GM13977 (cell line): ENCODE measurements around the gene UQCC3.
A peak's percentile ranks its signal among the peaks of the same experiment; 100 is the strongest.
"Not testable (repeated sequence)": the region's sequence is repeated elsewhere in the genome, so short reads cannot be mapped to it uniquely, and the experiment has no call there.

Experiments
- DNase-seq: peaks from one replicate; pipeline ENCODE4 v3.0.0; 2012; ENCODE audit warnings: low spot score
- CTCF ChIP-seq: IDR thresholded peaks from 2 replicates; pipeline ENCODE4 v1.5.1; 2012; ENCODE audit warnings: mild to moderate bottlenecking, control low read depth; ENCODE audit not compliant: insufficient read depth; ENCODE audit errors: extremely low read depth, missing control alignments
- in situ Hi-C: fragments of 300-500 bp; cut with MboI; formaldehyde crosslinking; loops from one replicate; pipeline ENCODE4 v1.12.0; 2022; ENCODE audit warnings: low sequenced_read_pairs, low pct_unique_long_range_greater_than_20kb, mixed read lengths, inconsistent platforms; ENCODE audit not compliant: unreplicated experiment

UQCC3 gene

GRCh38 chr11:62682518-62682917 is 11.0 kb downstream of the UQCC3 start:
- in situ Hi-C loops, result no loop called here
- DNase-seq, result no peak
- TF ChIP-seq CTCF, result no peak

- DNase-seq, result no peak
- no peak for TF ChIP-seq CTCF
- in situ Hi-C loops, result no loop called here
These were observed 16.3 kb downstream of the UQCC3 start for GRCh38 chr11:62687508-62688396.

- TF ChIP-seq CTCF, result no peak
- DNase-seq, result no peak
- in situ Hi-C loops, result no loop called here
These were observed 17.0 kb downstream of the UQCC3 start for GRCh38 chr11:62688491-62688890.

- DNase-seq, result no peak
These were observed 18.1 kb downstream of the UQCC3 start, which contains the start of gene LRRN4CL for GRCh38 chr11:62689421-62690183. Gene LRRN4CL, minus strand, starts transcription at chr11:62689530. Its CDS starts 1,022 bp downstream, at chr11:62688508.

GRCh38 chr11:62693624-62694023 is 22.2 kb downstream of the UQCC3 start:
- DNase-seq, in situ Hi-C loops: not testable (repeated sequence)

More at GRCh38 chr11:62689421-62690183, 18.1 kb downstream of the UQCC3 start, which contains the start of gene LRRN4CL:
- TF ChIP-seq CTCF, result no peak
- in situ Hi-C loops, result no loop called here

- in situ Hi-C loops, result no loop called here
- DNase-seq, result peak; percentile 83
- TF ChIP-seq CTCF, result peak; percentile 91
These were observed 23.1 kb downstream of the UQCC3 start for GRCh38 chr11:62694455-62695167.
